ENCODE data around the gene C4orf54.

GRCh38 chr4:99658666-99659065 lies 1.0 kb upstream of the C4orf54 start:
- no peak for TF ChIP-seq CTCF (IDR thresholded peaks at IDR 0.05)
- no peak for TF ChIP-seq POLR2AphosphoS5 (IDR thresholded peaks at IDR 0.05; ENCODE audit: low read depth, low read length)
